Heart right ventricle (tissue), 16 donors: ENCODE data around the gene ISCA2. TPM values are rescaled to one million over a fixed set of nuclear protein-coding genes. Genes with fewer than 3 reads are reported as not detected.

Experiments used
- ATAC-seq, 8 donors: fragments of 200-7000 bp; cut with Tn5 transposase; one replicate each; pipeline ENCODE4 v1.9.1; 2020; ENCODE audit warnings: mild to moderate bottlenecking in 8 of 8, moderate library complexity in 8 of 8, moderate number of reproducible peaks in 1 of 8
- DNase-seq, 2 donors: peaks; one replicate each; pipeline ENCODE4 v3.0.0-alpha.2; 2020
- H3K27ac ChIP-seq, 10 donors: fragments of 200-600 bp; sonication (generic) in 2 of 10; one replicate each; pipeline versions ENCODE4 v1.5.0 to v1.8.0; 2020 to 2022; ENCODE audit warnings: mild to moderate bottlenecking in 3 of 10
- H3K27me3 ChIP-seq, 7 donors: fragments of 200-600 bp; one replicate each; pipeline ENCODE4 v1.8.0; 2021 to 2022; ENCODE audit warnings: mild to moderate bottlenecking in 2 of 7
- H3K36me3 ChIP-seq, 9 donors: fragments of 200-600 bp; sonication (generic) in 1 of 9; one replicate each; pipeline versions ENCODE4 v1.5.0 to v1.8.0; 2020 to 2022; ENCODE audit warnings: mild to moderate bottlenecking in 2 of 9
- H3K4me1 ChIP-seq, 9 donors: fragments of 200-600 bp; sonication (generic) in 1 of 9; one replicate each; pipeline versions ENCODE4 v1.5.0 to v1.8.0; 2020 to 2022; ENCODE audit warnings: mild to moderate bottlenecking in 4 of 9
- H3K4me3 ChIP-seq, 10 donors: fragments of 200-600 bp; sonication (generic) in 2 of 10; one replicate each; pipeline versions ENCODE4 v1.5.0 to v1.8.0; 2020 to 2022; ENCODE audit warnings: mild to moderate bottlenecking in 7 of 10, moderate library complexity in 2 of 10
- H3K9me3 ChIP-seq, 11 donors: fragments of 200-600 bp in 10 of 11; sonication (generic) in 2 of 11; one replicate each; pipeline versions ENCODE4 v1.5.0 to v1.8.0; 2013 to 2022; ENCODE audit warnings: mild to moderate bottlenecking in 2 of 11, control low read depth in 1 of 11, moderate library complexity in 1 of 11
- WGBS, 2 donors: extraction: QIAGEN DNeasy Blood & Tissue Kit; methylation state at CpG; one replicate each; pipeline ENCODE4 v1.1.7; 2013; ENCODE audit warnings: inconsistent platforms in 1 of 2; 5-methylcytosine and 5-hydroxymethylcytosine counted together
- intact Hi-C, 10 donors: fragments of 100-400 bp; cut with DNase I; formaldehyde crosslinking; loops; one replicate each; pipeline versions ENCODE4 v1.11.1 to v1.14.2; 2022
- polyA plus RNA-seq, 2 donors: library from polyadenylated mRNA; stranded (reverse); fragments of 200-250 nt; gene quantifications; one replicate each; pipeline ENCODE4 v1.2.3, GENCODE V29; 2013
- total RNA-seq, 10 donors: library from RNA; stranded (reverse); fragmentation: NEBNext Ultra II Directional in 3 of 10; extraction: Animal tissue kit (Norgen Biotek cat#: 25700) in 3 of 10; gene quantifications; one replicate each; pipeline versions ENCODE4 v1.2.1 to v1.2.4, GENCODE V29; 2021 to 2023
- TF ChIP-seq, protein P1 (sequence below), 9 donors: fragments of 200-600 bp; sonication (generic) in 2 of 9; IDR thresholded peaks; one replicate each; pipeline versions ENCODE4 v1.5.0 to v1.8.0; 2021 to 2022; ENCODE audit warnings: antibody characterized with exemption in 9 of 9, mild to moderate bottlenecking in 5 of 9, moderate library complexity in 1 of 9
- donor health status: Arrhythmogenic right ventricular cardiomyopathy.
- donor health status: ischemic (EF 13 %, LVEDD 7.1; RV severe dilation, severe dysfunction).
- donor health status: healthy with polysubstance abuse.
- donor health status: DM: no; HTN: yes; CAD: no.
- donor health status: DM: no; HTN: no; CAD: no.
- donor health status: ischemic (EF 25% LVEDD 6.9; RV normal size, moderate dysfunction).
- donor health status: ischemic (EF 25% LVEDD 5.7; RV mildly dilated, moderate dysfunction).
- donor health status: healthy.
- donor health status: DM: yes; HTN: yes; CAD: no.
- donor health status: Ischemic cardiomyopathy.
- donor health status: ischemic (EF 35%, LVEDD 5.7; RV mildly dilated, moderate dysfunction).
- donor health status: nonischemic (EF 11% LVEDD 7.7; RV severe dilation, severe dysfunction).
- donor health status: DM: yes; HTN: yes; CAD: no.
- donor health status: PGD.
- donor health status: ischemic (EF 29% LVEDD 5.4; RV normal size, mild dysfunction).
- donor health status: nonischemic (EF 23%, LVEDD 6.1; RV moderate dilation, normal function).

The ISCA2 gene
- total and polyA plus RNA-seq, 12 donors = 20.6 to 44.3 (median 39.9) TPM

- TF ChIP-seq, protein P1, sequence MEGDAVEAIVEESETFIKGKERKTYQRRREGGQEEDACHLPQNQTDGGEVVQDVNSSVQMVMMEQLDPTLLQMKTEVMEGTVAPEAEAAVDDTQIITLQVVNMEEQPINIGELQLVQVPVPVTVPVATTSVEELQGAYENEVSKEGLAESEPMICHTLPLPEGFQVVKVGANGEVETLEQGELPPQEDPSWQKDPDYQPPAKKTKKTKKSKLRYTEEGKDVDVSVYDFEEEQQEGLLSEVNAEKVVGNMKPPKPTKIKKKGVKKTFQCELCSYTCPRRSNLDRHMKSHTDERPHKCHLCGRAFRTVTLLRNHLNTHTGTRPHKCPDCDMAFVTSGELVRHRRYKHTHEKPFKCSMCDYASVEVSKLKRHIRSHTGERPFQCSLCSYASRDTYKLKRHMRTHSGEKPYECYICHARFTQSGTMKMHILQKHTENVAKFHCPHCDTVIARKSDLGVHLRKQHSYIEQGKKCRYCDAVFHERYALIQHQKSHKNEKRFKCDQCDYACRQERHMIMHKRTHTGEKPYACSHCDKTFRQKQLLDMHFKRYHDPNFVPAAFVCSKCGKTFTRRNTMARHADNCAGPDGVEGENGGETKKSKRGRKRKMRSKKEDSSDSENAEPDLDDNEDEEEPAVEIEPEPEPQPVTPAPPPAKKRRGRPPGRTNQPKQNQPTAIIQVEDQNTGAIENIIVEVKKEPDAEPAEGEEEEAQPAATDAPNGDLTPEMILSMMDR (IDR thresholded peaks at IDR 0.05) = no peak
- H3K27ac ChIP-seq = no peak overlapping the region
- H3K27me3 ChIP-seq = peaks cover 0 to 6% (median 0%) of the 10 kb centered on the region in 7 donors
- ATAC-seq = no peak
- WGBS, 2 donors = 85 to 92% methylated on average over 17 of the region's 17 CpGs
- no peak for DNase-seq
- intact Hi-C loops = loop anchor here in 2 of 10 donors (5.0 to 10.0 kb wide), 2 partner anchors 99 to 101 kb away; no protein-coding TSS in a partner anchor
- H3K9me3 ChIP-seq = no peaks in the 10 kb centered on the region
- H3K36me3 ChIP-seq = peaks cover 0 to 79% (median 1%) of the 10 kb centered on the region in 9 donors
- H3K4me1 ChIP-seq = peaks cover 0 to 15% (median 0%) of the 10 kb centered on the region in 9 donors
- H3K4me3 ChIP-seq = no peak overlapping the region
Observed at GRCh38 chr14:74505831-74506230, 12.3 kb downstream of the ISCA2 start.

GRCh38 chr14:74506411-74506851 is 12.9 kb downstream of the ISCA2 start:
- peaks cover 0 to 76% (median 0%) of the 10 kb centered on the region in 9 donors for H3K36me3 ChIP-seq
- H3K27ac ChIP-seq = no peak overlapping the region
- intact Hi-C loops = loop anchor here in 2 of 10 donors (5.0 to 10.0 kb wide), 2 partner anchors 98 to 101 kb away; no protein-coding TSS in a partner anchor
- TF ChIP-seq, protein P1 (IDR thresholded peaks at IDR 0.05) = no peak
- H3K4me3 ChIP-seq = no peak overlapping the region
- WGBS, 2 donors = 87 to 90% methylated on average over 13 of the region's 13 CpGs
- no peak for DNase-seq
- ATAC-seq = no peak
- H3K4me1 ChIP-seq = peaks cover 0 to 9% (median 0%) of the 10 kb centered on the region in 9 donors
- H3K9me3 ChIP-seq = no peaks in the 10 kb centered on the region
- peaks cover 0 to 6% (median 0%) of the 10 kb centered on the region in 7 donors for H3K27me3 ChIP-seq

- peak in 1 of 8 donors; percentile 39 for ATAC-seq
- TF ChIP-seq, protein P1 (IDR thresholded peaks at IDR 0.05) = no peak
- WGBS, 2 donors = 59 to 62% methylated on average over 8 of the region's 8 CpGs
- Histone ChIP-seq H3K9me3 (no peaks in the 10 kb centered on the region), H3K4me1 (peaks cover 0 to 9% (median 0%) of the 10 kb centered on the region in 9 donors), H3K36me3 (peaks cover 0 to 70% (median 0%) of the 10 kb centered on the region in 9 donors), H3K27me3 (peaks cover 0 to 6% (median 0%) of the 10 kb centered on the region in 7 donors), H3K27ac (no peak overlapping the region), H3K4me3 (no peak overlapping the region)
- no peak for DNase-seq
- intact Hi-C loops = loop anchor here in 2 of 10 donors (5.0 to 10.0 kb wide), 2 partner anchors 98 to 100 kb away; no protein-coding TSS in a partner anchor
Observed at GRCh38 chr14:74507085-74507484, 13.5 kb downstream of the ISCA2 start.

GRCh38 chr14:74507840-74508239 is 14.3 kb downstream of the ISCA2 start:
- ATAC-seq (no peak), DNase-seq (no peak)
- Histone ChIP-seq H3K27ac (no peak overlapping the region), H3K36me3 (peaks cover 0 to 65% (median 0%) of the 10 kb centered on the region in 9 donors), H3K9me3 (no peaks in the 10 kb centered on the region), H3K4me1 (peaks cover 0 to 9% (median 0%) of the 10 kb centered on the region in 9 donors), H3K4me3 (no peak overlapping the region), H3K27me3 (peaks cover 0 to 6% (median 0%) of the 10 kb centered on the region in 7 donors)
- 59 to 62% methylated on average over 5 of the region's 5 CpGs for WGBS, 2 donors
- TF ChIP-seq, protein P1 (IDR thresholded peaks at IDR 0.05) = no peak
- intact Hi-C loops = loop anchor here in 2 of 10 donors (5.0 to 10.0 kb wide), 2 partner anchors 97 to 99 kb away; no protein-coding TSS in a partner anchor
